HEK293 (cell line): Measurements from ENCODE around the gene GATC.
A peak's percentile ranks its signal among the peaks of the same experiment; 100 is the strongest.

ENCODE experiments used
- BCL11B ChIP-seq: fragments of 450-650 bp; formaldehyde crosslinking; IDR thresholded peaks from 2 replicates; pipeline ENCODE4 v1.5.1; 2016; ENCODE audit warnings: low read depth, missing biosample characterization, missing genetic modification characterization
- SCRT1 ChIP-seq: fragments of 450-650 bp; formaldehyde crosslinking; IDR thresholded peaks from 2 replicates; pipeline ENCODE4 v1.5.1; 2016; ENCODE audit warnings: missing biosample characterization, missing genetic modification characterization, borderline replicate concordance
- SETDB1 ChIP-seq: IDR thresholded peaks from one replicate; pipeline ENCODE4 v1.6.1; 2017; ENCODE audit warnings: mild to moderate bottlenecking, low read length, moderate library complexity, mixed read lengths; ENCODE audit not compliant: insufficient read length
- YY1 ChIP-seq: fragments of 450-650 bp; formaldehyde crosslinking; IDR thresholded peaks from 2 replicates; pipeline ENCODE4 v1.5.1; 2018; ENCODE audit warnings: missing biosample characterization, missing genetic modification characterization
- ZBTB1 ChIP-seq: fragments of 450-650 bp; formaldehyde crosslinking; IDR thresholded peaks from 2 replicates; pipeline ENCODE4 v1.5.1; 2016; ENCODE audit warnings: missing biosample characterization, missing genetic modification characterization
- ZBTB48 ChIP-seq: fragments of 450-650 bp; formaldehyde crosslinking; IDR thresholded peaks from 2 replicates; pipeline ENCODE4 v1.5.1; 2016; ENCODE audit warnings: missing biosample characterization, missing genetic modification characterization
- ZBTB8A ChIP-seq: fragments of 450-650 bp; formaldehyde crosslinking; IDR thresholded peaks from 2 replicates; pipeline ENCODE4 v1.5.1; 2016; ENCODE audit warnings: missing biosample characterization, missing genetic modification characterization
- ZNF112 ChIP-seq: fragments of 450-650 bp; formaldehyde crosslinking; IDR thresholded peaks from 2 replicates; pipeline ENCODE4 v1.5.0; 2017; ENCODE audit warnings: missing biosample characterization, missing genetic modification characterization
- ZNF138 ChIP-seq: fragments of 450-650 bp; formaldehyde crosslinking; IDR thresholded peaks from 2 replicates; pipeline ENCODE4 v1.5.1; 2016; ENCODE audit warnings: missing biosample characterization, missing genetic modification characterization, borderline replicate concordance
- ZNF146 ChIP-seq: fragments of 450-650 bp; formaldehyde crosslinking; IDR thresholded peaks from 2 replicates; pipeline ENCODE4 v1.5.1; 2016; ENCODE audit warnings: missing biosample characterization, missing genetic modification characterization
- ZNF223 ChIP-seq: fragments of 450-650 bp; formaldehyde crosslinking; IDR thresholded peaks from 2 replicates; pipeline ENCODE4 v1.5.1; 2016; ENCODE audit warnings: missing biosample characterization, missing genetic modification characterization
- ZNF24 ChIP-seq: fragments of 450-650 bp; formaldehyde crosslinking; IDR thresholded peaks from 2 replicates; pipeline ENCODE4 v1.5.1; 2016; ENCODE audit warnings: missing biosample characterization, missing genetic modification characterization
- ZNF311 ChIP-seq: fragments of 450-650 bp; formaldehyde crosslinking; IDR thresholded peaks from 2 replicates; pipeline ENCODE4 v1.5.1; 2017; ENCODE audit warnings: missing biosample characterization, missing genetic modification characterization, borderline replicate concordance
- ZNF350 ChIP-seq: fragments of 450-650 bp; formaldehyde crosslinking; IDR thresholded peaks from 2 replicates; pipeline ENCODE4 v1.5.0; 2017; ENCODE audit warnings: missing biosample characterization, mild to moderate bottlenecking, missing genetic modification characterization
- ZNF544 ChIP-seq: fragments of 450-650 bp; formaldehyde crosslinking; IDR thresholded peaks from 2 replicates; pipeline ENCODE4 v1.5.0; 2017; ENCODE audit warnings: missing biosample characterization, missing genetic modification characterization
- ZNF548 ChIP-seq: fragments of 450-650 bp; formaldehyde crosslinking; IDR thresholded peaks from 2 replicates; pipeline ENCODE4 v1.5.1; 2016; ENCODE audit warnings: missing biosample characterization, missing genetic modification characterization
- ZNF626 ChIP-seq: fragments of 450-650 bp; sonication (Bioruptor Pico); formaldehyde crosslinking; IDR thresholded peaks from 2 replicates; pipeline ENCODE4 v1.5.1; 2018; ENCODE audit warnings: missing biosample characterization, missing genetic modification characterization, inconsistent platforms
- ZNF654 ChIP-seq: fragments of 450-650 bp; formaldehyde crosslinking; IDR thresholded peaks from 2 replicates; pipeline ENCODE4 v1.5.1; 2016; ENCODE audit warnings: low read depth, missing biosample characterization, missing genetic modification characterization
- ZXDB ChIP-seq: fragments of 450-650 bp; formaldehyde crosslinking; IDR thresholded peaks from 2 replicates; pipeline ENCODE4 v1.5.1; 2016; ENCODE audit warnings: missing biosample characterization, missing genetic modification characterization
- TF ChIP-seq, protein P1 (sequence below): fragments of 450-650 bp; formaldehyde crosslinking; IDR thresholded peaks from 2 replicates; pipeline ENCODE4 v1.5.1; 2017; ENCODE audit warnings: missing biosample characterization, missing genetic modification characterization
- TF ChIP-seq, protein P2 (sequence below): IDR thresholded peaks from 2 replicates; pipeline ENCODE4 v1.6.1; 2011; ENCODE audit warnings: mild to moderate bottlenecking, low read depth, low read length, borderline replicate concordance
- TF ChIP-seq, protein P3 (sequence below): fragments of 450-650 bp; formaldehyde crosslinking; IDR thresholded peaks from 2 replicates; pipeline ENCODE4 v1.5.1; 2016; ENCODE audit warnings: missing biosample characterization, missing genetic modification characterization
- TF ChIP-seq, protein P4 (sequence below): fragments of 450-650 bp; formaldehyde crosslinking; conservative IDR thresholded peaks from 2 replicates; pipeline ENCODE4 v1.5.1; 2016; ENCODE audit warnings: low read depth, missing biosample characterization, missing genetic modification characterization
- TF ChIP-seq, protein P5 (sequence below): fragments of 450-650 bp; formaldehyde crosslinking; IDR thresholded peaks from 2 replicates; pipeline ENCODE4 v1.5.1; 2016; ENCODE audit warnings: missing biosample characterization, missing genetic modification characterization, borderline replicate concordance
- TF ChIP-seq, protein P6 (sequence below): sonication (generic); formaldehyde crosslinking; IDR thresholded peaks from 2 replicates; pipeline ENCODE4 v1.8.1; 2022; ENCODE audit warnings: mild to moderate bottlenecking, moderate library complexity, missing genetic modification reagents

Gene GATC

DNA sequence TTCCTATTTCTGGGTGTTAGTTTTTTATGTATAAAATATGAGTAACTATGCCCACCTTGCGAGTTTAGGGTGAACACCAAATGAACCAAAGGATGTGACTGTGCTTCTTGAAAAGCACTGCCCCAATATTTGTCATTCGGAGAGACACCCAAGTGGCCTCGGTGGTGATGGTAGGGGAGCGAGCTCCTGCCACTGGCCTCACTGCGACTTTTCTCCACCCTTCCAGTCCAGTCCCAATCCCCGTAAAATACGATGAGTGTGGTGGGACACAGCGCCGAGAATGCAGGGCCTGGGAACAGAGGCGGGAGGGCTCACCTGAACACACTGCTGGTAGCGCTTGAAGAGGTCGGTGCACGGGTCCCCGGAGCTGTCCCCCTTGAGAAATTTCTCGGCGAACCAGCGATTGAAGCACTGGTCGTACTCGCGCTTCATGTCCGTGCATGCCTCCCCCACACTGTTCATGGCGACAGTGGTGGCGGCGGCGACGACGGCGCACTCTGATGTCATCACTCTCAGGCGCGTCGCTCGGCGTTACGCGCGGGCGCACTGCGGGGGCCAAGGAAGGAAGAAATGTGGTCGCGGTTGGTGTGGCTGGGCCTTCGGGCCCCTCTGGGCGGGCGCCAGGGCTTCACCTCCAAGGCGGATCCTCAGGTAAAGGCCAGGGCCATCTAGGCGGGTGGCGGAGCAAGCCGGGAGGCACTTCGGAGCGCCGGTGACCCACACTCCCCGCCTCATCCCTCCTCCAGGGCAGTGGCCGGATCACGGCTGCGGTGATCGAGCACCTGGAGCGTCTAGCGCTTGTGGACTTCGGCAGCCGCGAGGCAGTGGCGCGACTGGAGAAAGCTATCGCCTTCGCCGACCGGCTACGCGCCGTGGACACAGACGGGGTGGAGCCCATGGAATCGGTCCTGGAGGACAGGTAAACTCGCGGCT lies at the start of gene GATC, which contains the start of gene TRIAP1 (continued):
- no peak for TF ChIP-seq ZNF112
- TF ChIP-seq ZBTB8A (tag by site-specific recombination), result peak; percentile 85
- TF ChIP-seq ZNF311 (tag by site-specific recombination), result no peak
- no peak for TF ChIP-seq BCL11B (tag by site-specific recombination)
- no peak for TF ChIP-seq ZNF350
- peak; percentile 98 for TF ChIP-seq YY1 (tag by site-specific recombination)
- TF ChIP-seq, protein P1, sequence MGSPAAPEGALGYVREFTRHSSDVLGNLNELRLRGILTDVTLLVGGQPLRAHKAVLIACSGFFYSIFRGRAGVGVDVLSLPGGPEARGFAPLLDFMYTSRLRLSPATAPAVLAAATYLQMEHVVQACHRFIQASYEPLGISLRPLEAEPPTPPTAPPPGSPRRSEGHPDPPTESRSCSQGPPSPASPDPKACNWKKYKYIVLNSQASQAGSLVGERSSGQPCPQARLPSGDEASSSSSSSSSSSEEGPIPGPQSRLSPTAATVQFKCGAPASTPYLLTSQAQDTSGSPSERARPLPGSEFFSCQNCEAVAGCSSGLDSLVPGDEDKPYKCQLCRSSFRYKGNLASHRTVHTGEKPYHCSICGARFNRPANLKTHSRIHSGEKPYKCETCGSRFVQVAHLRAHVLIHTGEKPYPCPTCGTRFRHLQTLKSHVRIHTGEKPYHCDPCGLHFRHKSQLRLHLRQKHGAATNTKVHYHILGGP, result no peak
- TF ChIP-seq, protein P2, sequence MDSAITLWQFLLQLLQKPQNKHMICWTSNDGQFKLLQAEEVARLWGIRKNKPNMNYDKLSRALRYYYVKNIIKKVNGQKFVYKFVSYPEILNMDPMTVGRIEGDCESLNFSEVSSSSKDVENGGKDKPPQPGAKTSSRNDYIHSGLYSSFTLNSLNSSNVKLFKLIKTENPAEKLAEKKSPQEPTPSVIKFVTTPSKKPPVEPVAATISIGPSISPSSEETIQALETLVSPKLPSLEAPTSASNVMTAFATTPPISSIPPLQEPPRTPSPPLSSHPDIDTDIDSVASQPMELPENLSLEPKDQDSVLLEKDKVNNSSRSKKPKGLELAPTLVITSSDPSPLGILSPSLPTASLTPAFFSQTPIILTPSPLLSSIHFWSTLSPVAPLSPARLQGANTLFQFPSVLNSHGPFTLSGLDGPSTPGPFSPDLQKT, result no peak
- TF ChIP-seq ZNF138 (tag by site-specific recombination), result no peak
- no peak for TF ChIP-seq SCRT1 (tag by site-specific recombination)
- TF ChIP-seq, protein P3, sequence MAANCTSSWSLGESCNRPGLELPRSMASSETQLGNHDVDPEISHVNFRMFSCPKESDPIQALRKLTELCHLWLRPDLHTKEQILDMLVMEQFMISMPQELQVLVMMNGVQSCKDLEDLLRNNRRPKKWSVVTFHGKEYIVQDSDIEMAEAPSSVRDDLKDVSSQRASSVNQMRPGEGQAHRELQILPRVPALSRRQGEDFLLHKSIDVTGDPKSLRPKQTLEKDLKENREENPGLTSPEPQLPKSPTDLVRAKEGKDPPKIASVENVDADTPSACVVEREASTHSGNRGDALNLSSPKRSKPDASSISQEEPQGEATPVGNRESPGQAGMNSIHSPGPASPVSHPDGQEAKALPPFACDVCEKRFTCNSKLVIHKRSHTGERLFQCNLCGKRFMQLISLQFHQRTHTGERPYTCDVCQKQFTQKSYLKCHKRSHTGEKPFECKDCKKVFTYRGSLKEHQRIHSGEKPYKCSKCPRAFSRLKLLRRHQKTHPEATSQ (tag by site-specific recombination), result peak; percentile 63; the same call in 1 of the 2 replicates
- TF ChIP-seq ZNF654 (tag by site-specific recombination), result no peak
- no peak for TF ChIP-seq ZNF626 (tag by site-specific recombination)
- peak; percentile 95 for TF ChIP-seq ZNF24 (tag by site-specific recombination)
- TF ChIP-seq ZBTB1 (tag by site-specific recombination), result peak; percentile 56; the same call in 1 of the 2 replicates
- peak; percentile 55; the same call in 1 of the 2 replicates for TF ChIP-seq ZBTB48 (tag by site-specific recombination)
- no peak for TF ChIP-seq SETDB1
- TF ChIP-seq ZNF544 (tag by site-specific recombination), result no peak
- TF ChIP-seq, protein P4, sequence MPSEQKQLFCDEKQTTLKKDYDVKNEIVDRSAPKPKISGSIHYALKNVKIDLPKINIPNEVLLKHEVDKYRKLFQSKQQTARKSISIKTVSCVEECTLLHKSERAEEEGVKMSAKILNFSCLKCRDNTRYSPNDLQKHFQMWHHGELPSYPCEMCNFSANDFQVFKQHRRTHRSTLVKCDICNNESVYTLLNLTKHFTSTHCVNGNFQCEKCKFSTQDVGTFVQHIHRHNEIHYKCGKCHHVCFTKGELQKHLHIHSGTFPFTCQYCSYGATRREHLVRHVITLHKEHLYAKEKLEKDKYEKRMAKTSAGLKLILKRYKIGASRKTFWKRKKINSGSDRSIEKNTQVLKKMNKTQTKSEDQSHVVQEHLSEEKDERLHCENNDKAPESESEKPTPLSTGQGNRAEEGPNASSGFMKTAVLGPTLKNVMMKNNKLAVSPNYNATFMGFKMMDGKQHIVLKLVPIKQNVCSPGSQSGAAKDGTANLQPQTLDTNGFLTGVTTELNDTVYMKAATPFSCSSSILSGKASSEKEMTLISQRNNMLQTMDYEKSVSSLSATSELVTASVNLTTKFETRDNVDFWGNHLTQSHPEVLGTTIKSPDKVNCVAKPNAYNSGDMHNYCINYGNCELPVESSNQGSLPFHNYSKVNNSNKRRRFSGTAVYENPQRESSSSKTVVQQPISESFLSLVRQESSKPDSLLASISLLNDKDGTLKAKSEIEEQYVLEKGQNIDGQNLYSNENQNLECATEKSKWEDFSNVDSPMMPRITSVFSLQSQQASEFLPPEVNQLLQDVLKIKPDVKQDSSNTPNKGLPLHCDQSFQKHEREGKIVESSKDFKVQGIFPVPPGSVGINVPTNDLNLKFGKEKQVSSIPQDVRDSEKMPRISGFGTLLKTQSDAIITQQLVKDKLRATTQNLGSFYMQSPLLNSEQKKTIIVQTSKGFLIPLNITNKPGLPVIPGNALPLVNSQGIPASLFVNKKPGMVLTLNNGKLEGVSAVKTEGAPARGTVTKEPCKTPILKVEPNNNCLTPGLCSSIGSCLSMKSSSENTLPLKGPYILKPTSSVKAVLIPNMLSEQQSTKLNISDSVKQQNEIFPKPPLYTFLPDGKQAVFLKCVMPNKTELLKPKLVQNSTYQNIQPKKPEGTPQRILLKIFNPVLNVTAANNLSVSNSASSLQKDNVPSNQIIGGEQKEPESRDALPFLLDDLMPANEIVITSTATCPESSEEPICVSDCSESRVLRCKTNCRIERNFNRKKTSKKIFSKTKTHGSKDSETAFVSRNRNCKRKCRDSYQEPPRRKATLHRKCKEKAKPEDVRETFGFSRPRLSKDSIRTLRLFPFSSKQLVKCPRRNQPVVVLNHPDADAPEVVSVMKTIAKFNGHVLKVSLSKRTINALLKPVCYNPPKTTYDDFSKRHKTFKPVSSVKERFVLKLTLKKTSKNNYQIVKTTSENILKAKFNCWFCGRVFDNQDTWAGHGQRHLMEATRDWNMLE (tag by site-specific recombination), result no peak
- TF ChIP-seq ZXDB, result peak; percentile 97
- TF ChIP-seq, protein P5, sequence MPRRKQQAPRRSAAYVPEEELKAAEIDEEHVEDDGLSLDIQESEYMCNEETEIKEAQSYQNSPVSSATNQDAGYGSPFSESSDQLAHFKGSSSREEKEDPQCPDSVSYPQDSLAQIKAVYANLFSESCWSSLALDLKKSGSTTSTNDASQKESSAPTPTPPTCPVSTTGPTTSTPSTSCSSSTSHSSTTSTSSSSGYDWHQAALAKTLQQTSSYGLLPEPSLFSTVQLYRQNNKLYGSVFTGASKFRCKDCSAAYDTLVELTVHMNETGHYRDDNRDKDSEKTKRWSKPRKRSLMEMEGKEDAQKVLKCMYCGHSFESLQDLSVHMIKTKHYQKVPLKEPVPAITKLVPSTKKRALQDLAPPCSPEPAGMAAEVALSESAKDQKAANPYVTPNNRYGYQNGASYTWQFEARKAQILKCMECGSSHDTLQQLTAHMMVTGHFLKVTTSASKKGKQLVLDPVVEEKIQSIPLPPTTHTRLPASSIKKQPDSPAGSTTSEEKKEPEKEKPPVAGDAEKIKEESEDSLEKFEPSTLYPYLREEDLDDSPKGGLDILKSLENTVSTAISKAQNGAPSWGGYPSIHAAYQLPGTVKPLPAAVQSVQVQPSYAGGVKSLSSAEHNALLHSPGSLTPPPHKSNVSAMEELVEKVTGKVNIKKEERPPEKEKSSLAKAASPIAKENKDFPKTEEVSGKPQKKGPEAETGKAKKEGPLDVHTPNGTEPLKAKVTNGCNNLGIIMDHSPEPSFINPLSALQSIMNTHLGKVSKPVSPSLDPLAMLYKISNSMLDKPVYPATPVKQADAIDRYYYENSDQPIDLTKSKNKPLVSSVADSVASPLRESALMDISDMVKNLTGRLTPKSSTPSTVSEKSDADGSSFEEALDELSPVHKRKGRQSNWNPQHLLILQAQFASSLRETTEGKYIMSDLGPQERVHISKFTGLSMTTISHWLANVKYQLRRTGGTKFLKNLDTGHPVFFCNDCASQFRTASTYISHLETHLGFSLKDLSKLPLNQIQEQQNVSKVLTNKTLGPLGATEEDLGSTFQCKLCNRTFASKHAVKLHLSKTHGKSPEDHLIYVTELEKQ (tag by site-specific recombination), result 0 out of 2 replicates have a peak, but pooled peaks have one; percentile 5
- TF ChIP-seq ZNF223, result no peak
- TF ChIP-seq, protein P6, sequence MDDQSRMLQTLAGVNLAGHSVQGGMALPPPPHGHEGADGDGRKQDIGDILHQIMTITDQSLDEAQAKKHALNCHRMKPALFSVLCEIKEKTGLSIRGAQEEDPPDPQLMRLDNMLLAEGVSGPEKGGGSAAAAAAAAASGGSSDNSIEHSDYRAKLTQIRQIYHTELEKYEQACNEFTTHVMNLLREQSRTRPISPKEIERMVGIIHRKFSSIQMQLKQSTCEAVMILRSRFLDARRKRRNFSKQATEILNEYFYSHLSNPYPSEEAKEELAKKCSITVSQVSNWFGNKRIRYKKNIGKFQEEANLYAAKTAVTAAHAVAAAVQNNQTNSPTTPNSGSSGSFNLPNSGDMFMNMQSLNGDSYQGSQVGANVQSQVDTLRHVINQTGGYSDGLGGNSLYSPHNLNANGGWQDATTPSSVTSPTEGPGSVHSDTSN (CRISPR knock-in tag), result peak; percentile 96
- no peak for TF ChIP-seq ZNF548 (tag by site-specific recombination)
- TF ChIP-seq ZNF146 (tag by site-specific recombination), result peak; percentile 75
